Hepatocyte (in vitro differentiated cells): ENCODE results near the gene DLL1. TPM values are rescaled to one million over a fixed set of nuclear protein-coding genes. Genes with fewer than 3 reads are reported as not detected.

Experiments
- DNase-seq: peaks from one replicate; pipeline ENCODE4 v3.0.0-alpha.2; 2016; ENCODE audit warnings: low spot score
- H2AFZ ChIP-seq: fragments of 200-600 bp; sonication (generic); 2 replicates; pipeline ENCODE4 v1.6.0; 2016; ENCODE audit warnings: antibody characterized with exemption, mild to moderate bottlenecking
- H3K27ac ChIP-seq: fragments of 200-600 bp; sonication (generic); 2 replicates; pipeline ENCODE4 v1.5.1; 2016; ENCODE audit warnings: mild to moderate bottlenecking
- H3K27me3 ChIP-seq: fragments of 200-600 bp; sonication (generic); 2 replicates; pipeline ENCODE4 v1.6.1; 2016
- H3K36me3 ChIP-seq: fragments of 200-600 bp; sonication (generic); replicated peaks from 2 replicates; pipeline ENCODE4 v1.5.1; 2016; ENCODE audit warnings: low read depth; ENCODE audit not compliant: insufficient read depth
- H3K4me1 ChIP-seq: fragments of 200-600 bp; sonication (generic); 2 replicates; pipeline ENCODE4 v1.5.1; 2016; ENCODE audit warnings: mild to moderate bottlenecking, moderate library complexity; ENCODE audit not compliant: insufficient read depth
- H3K4me2 ChIP-seq: fragments of 200-600 bp; sonication (generic); 2 replicates; pipeline ENCODE4 v1.6.0; 2016
- H3K4me3 ChIP-seq: fragments of 200-600 bp; sonication (generic); 2 replicates; pipeline ENCODE4 v1.5.1; 2016; ENCODE audit warnings: mild to moderate bottlenecking
- H3K79me2 ChIP-seq: fragments of 200-600 bp; sonication (generic); 2 replicates; pipeline ENCODE4 v1.6.0; 2017; ENCODE audit warnings: mild to moderate bottlenecking
- H3K9me2 ChIP-seq: fragments of 200-600 bp; sonication (generic); replicated peaks from 2 replicates; pipeline ENCODE4 v1.6.0; 2017; ENCODE audit warnings: mild to moderate bottlenecking; ENCODE audit not compliant: insufficient read depth
- H3K9me3 ChIP-seq: fragments of 200-600 bp; sonication (generic); 2 replicates; pipeline ENCODE4 v1.5.1; 2016; ENCODE audit warnings: low read depth, mild to moderate bottlenecking
- H4K20me1 ChIP-seq: fragments of 200-600 bp; sonication (generic); 2 replicates; pipeline ENCODE4 v1.6.0; 2016; ENCODE audit warnings: mild to moderate bottlenecking; ENCODE audit not compliant: insufficient read depth, poor library complexity, severe bottlenecking
- CTCF ChIP-seq: fragments of 200-600 bp; sonication (generic); IDR thresholded peaks from 2 replicates; pipeline ENCODE4 v1.5.1; 2016; ENCODE audit warnings: antibody characterized with exemption, mild to moderate bottlenecking; ENCODE audit not compliant: poor library complexity
- EZH2 ChIP-seq: fragments of 200-600 bp; sonication (generic); IDR thresholded peaks from 2 replicates; pipeline ENCODE4 v1.6.1; 2016; ENCODE audit warnings: antibody characterized with exemption, mild to moderate bottlenecking, borderline replicate concordance
- EZH2phosphoT487 ChIP-seq: fragments of 200-600 bp; sonication (generic); IDR thresholded peaks from one replicate; pipeline ENCODE4 v1.6.1; 2018; ENCODE audit warnings: antibody characterized with exemption, mild to moderate bottlenecking, low read depth, moderate library complexity; ENCODE audit not compliant: unreplicated experiment, severe bottlenecking
- WGBS: methylation state at CpG from one replicate; pipeline ENCODE4 v1.1.6; 2016; ENCODE audit warnings: low lambda C conversion rate; ENCODE audit errors: missing lambda C conversion rate; 5-methylcytosine and 5-hydroxymethylcytosine counted together
- polyA plus RNA-seq: library from polyadenylated mRNA; unstranded; fragments of >200 nt; fragmentation: Nextera tagmentation; extraction: Ambion mirVana; gene quantifications from 2 replicates; pipeline ENCODE4 v1.2.1, GENCODE V29; 2016
- total RNA-seq: library from RNA; depleted of rRNA; stranded (reverse); fragments of >200 nt; gene quantifications from 2 replicates; pipeline ENCODE4 v1.2.3, GENCODE V29; 2014

The DLL1 gene
- total and polyA plus RNA-seq, 2 experiments from 2014 or later = 3.1 to 3.3 TPM

DNA sequence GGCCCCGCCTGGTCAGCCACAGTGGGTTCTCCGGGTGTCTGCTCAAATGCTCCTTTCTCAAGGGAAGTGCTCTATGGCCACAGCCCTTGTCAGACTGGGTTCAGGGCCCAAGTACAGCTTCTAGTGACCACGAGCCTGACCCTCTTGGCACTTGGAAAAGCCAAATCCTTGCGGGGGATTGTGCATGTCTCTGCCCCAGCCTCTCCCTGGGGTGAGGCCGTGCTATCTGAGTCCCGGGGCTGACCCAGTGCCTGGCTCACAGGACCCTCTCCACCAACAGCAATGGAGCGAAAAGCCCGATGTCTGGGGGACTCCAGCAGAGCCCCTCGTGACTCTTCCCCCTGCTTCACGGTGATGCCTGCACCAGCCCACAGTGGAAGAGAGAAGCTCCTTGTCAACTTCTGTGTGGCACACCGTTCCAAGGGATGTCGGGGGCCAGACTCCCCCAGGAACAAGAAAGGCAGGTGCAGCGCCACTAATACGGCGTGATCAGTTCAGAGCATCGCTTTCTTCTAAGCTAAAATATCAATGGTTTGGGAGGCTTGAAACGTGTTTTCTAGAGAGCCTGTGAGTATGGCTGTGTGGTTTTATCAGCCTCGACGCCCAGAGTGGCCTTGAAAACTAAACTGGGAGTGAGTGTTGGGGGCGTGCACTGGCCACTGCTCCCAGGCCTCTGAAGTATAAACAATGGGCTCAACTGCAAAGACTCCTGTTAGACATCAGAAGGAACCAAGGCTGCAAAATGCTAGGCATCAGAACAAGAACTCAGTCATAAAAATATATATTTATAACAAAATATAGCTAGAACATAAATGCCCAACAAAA lies 51.9 kb downstream of the DLL1 start:
- peaks cover 4% of the 10 kb centered on the region for H3K4me1 ChIP-seq
- no peaks in the 10 kb centered on the region for H4K20me1 ChIP-seq
- 87% methylated on average over 20 of the region's 20 CpGs for WGBS
- H2AFZ ChIP-seq = no peak overlapping the region
- no peaks in the 10 kb centered on the region for H3K79me2 ChIP-seq
- no peak overlapping the region for H3K4me2 ChIP-seq
- no peaks in the 10 kb centered on the region for H3K27me3 ChIP-seq
- H3K27ac ChIP-seq = no peak overlapping the region
- no peaks in the 10 kb centered on the region for H3K9me2 ChIP-seq
- TF ChIP-seq EZH2 (no peak), CTCF (no peak), EZH2phosphoT487 (no peak)
- no peak for DNase-seq
- H3K36me3 ChIP-seq = no peaks in the 10 kb centered on the region
- no peak overlapping the region for H3K4me3 ChIP-seq
- no peaks in the 10 kb centered on the region for H3K9me3 ChIP-seq

DNA sequence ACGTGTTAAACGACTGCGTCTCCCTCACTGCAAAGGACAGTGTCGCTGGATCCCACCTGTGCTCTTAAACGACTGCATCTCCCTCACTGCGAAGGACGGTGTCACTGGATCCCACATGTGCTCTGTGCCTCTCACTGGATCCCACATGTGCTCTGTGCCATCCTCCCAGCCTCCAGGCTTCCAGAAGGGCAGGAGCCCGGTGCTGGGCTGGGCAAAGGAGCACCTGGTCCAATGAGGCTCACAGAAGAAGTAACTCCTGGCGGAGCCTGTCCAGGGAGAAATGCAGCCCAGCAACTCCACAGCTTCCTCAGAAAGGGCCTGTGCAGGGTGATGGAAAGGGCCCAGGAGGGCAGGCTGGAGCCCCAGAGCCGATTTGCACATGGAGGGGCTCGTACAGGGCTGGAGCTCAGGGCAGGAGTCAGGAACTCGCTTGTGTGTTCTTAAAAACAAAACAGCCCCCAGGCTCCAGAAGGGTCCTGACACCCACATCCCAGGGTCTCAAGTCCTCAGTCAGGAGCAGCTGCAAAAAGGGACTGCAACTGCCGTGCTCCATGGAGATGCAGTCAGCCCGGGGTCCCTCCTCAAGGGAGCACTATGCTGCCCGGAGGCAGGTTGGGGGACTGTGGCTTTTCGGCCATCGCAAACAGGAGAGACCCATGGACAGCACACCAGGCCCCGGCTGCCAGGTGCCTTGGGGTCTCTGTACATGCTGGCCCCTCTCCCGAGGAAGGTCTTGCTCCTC lies 52.7 kb downstream of the DLL1 start:
- no peak overlapping the region for H3K4me3 ChIP-seq
- no peaks in the 10 kb centered on the region for H3K79me2 ChIP-seq
- no peak overlapping the region for H3K4me2 ChIP-seq
- H3K27me3 ChIP-seq = no peaks in the 10 kb centered on the region
- no peaks in the 10 kb centered on the region for H4K20me1 ChIP-seq
- H3K9me3 ChIP-seq = no peaks in the 10 kb centered on the region
- no peaks in the 10 kb centered on the region for H3K9me2 ChIP-seq
- DNase-seq = no peak
- no peaks in the 10 kb centered on the region for H3K36me3 ChIP-seq
- H2AFZ ChIP-seq = no peak overlapping the region
- no peak for TF ChIP-seq CTCF
- no peak for TF ChIP-seq EZH2phosphoT487
- no peak for TF ChIP-seq EZH2
- H3K27ac ChIP-seq = no peak overlapping the region
- 91% methylated on average over 18 of the region's 19 CpGs for WGBS
- H3K4me1 ChIP-seq = no peaks in the 10 kb centered on the region

DNA sequence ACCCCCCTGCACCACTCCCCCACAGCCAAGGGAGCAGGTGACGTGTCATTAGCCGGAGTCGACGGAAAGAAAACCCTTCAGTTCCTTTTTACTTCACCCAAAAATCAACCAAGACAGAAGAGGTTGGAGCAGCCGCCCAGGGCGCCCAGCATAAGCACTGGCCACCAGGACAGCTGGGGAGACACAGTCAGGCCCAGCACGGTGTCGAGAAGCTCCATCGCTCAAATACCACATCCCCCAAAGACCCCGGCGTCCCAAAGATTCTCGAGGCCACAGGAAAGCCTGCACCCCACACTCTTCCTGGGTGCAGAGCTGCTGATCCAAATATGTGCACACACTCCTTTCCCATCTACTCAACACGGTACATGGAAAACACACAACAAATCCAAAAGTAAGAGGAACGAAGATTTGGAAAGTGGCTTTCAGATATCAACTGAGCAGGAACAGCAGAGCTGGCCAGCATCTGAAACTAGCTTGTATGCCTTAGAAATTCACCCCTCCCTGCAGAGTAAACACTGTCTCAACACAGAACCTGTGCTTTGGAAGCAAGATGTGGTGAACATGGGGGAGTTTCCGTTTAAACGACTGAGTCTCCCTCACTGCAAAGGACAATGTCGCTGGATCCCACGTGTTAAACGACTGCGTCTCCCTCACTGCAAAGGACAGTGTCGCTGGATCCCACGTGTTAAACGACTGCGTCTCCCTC lies 54.6 kb downstream of the DLL1 start:
- Histone ChIP-seq H3K9me2 (no peaks in the 10 kb centered on the region), H3K36me3 (no peaks in the 10 kb centered on the region), H3K4me2 (no peak overlapping the region), H4K20me1 (no peaks in the 10 kb centered on the region), H3K27me3 (no peaks in the 10 kb centered on the region), H3K9me3 (no peaks in the 10 kb centered on the region), H3K79me2 (no peaks in the 10 kb centered on the region), H3K27ac (no peak overlapping the region), H3K4me3 (no peak overlapping the region), H3K4me1 (no peaks in the 10 kb centered on the region), H2AFZ (no peak overlapping the region)
- TF ChIP-seq EZH2phosphoT487 (no peak), EZH2 (no peak), CTCF (no peak)
- 81% methylated on average over 21 of the region's 24 CpGs for whole genome bisulfite sequencing
- no peak for DNase-seq
